ENCODE measurements around the gene TMED1. TPM values are rescaled to one million over a fixed set of nuclear protein-coding genes. Genes with fewer than 3 reads are reported as not detected.

TMED1 gene
- total and polyA plus RNA-seq, 2 of the 8 experiments (the other 6 are each of a cell fraction or from before 2014, with no cell fraction given): 26.9 to 31.9 TPM

- TF ChIP-seq NRF1 (IDR thresholded peaks at IDR 0.05; ENCODE audit: low read depth, low read length): no peak
- no peak for TF ChIP-seq POLR2A (IDR thresholded peaks at IDR 0.05; ENCODE audit: control extremely low read depth in 1 of 2, low read depth in 2 of 2, low read length in 2 of 2)
Observed at GRCh38 chr19:10782795-10783194, 53.2 kb downstream of the TMED1 start (continued).

Small RNAs within 50 kb of the gene (microRNA-seq; reads per million reads assigned to microRNA genes)
- gene MIR199A1 (ENCODE audit: borderline microRNAs expressed in 2 of 2, borderline number of aligned reads in 2 of 2, borderline replicate concordance in 1 of 2): 0 reads per million in 2 experiments
- gene MIR6793 (ENCODE audit: borderline microRNAs expressed in 2 of 2, borderline number of aligned reads in 2 of 2, borderline replicate concordance in 1 of 2): 0 reads per million in 2 experiments

Small RNAs within 50 kb of the gene (small RNA-seq; reads per million reads assigned to genes)
- not detected for gene MIR199A1 (ENCODE audit: insufficient read depth)
- not detected for gene MIR6793 (ENCODE audit: insufficient read depth)

Other genes with a start within 250 kb of the TMED1 start
- 140 and 141 TPM in 2 replicates for gene AP1M2, start 248.9 kb downstream of the TMED1 start, total RNA-seq (2021; fragmentation: NEBNext Ultra II Directional; extraction: Animal tissue kit (Norgen Biotek cat#: 25700))
- gene AP1M2, start 248.9 kb downstream of the TMED1 start, polyA plus RNA-seq (2011; rRNA removed): 161 and 205 TPM in 2 replicates
- 118 and 120 TPM in 2 replicates for gene SLC44A2, start 210.7 kb downstream of the TMED1 start, total RNA-seq (2021; fragmentation: NEBNext Ultra II Directional; extraction: Animal tissue kit (Norgen Biotek cat#: 25700))
- gene SLC44A2, start 210.7 kb downstream of the TMED1 start, polyA plus RNA-seq (2011; rRNA removed): 105 and 113 TPM in 2 replicates
- gene ILF3, start 181.9 kb downstream of the TMED1 start, total RNA-seq (2021; fragmentation: NEBNext Ultra II Directional; extraction: Animal tissue kit (Norgen Biotek cat#: 25700)): 675 and 695 TPM in 2 replicates
- gene ILF3, start 181.9 kb downstream of the TMED1 start, polyA plus RNA-seq (2011; rRNA removed): 291 and 412 TPM in 2 replicates
- gene QTRT1, start 134.8 kb downstream of the TMED1 start, total RNA-seq (2021; fragmentation: NEBNext Ultra II Directional; extraction: Animal tissue kit (Norgen Biotek cat#: 25700)): 61.1 and 61.6 TPM in 2 replicates
- gene QTRT1, start 134.8 kb downstream of the TMED1 start, polyA plus RNA-seq (2011; rRNA removed): 94.2 and 126 TPM in 2 replicates
- 120 TPM in 2 replicates for gene DNM2, start 118.1 kb downstream of the TMED1 start, total RNA-seq (2021; fragmentation: NEBNext Ultra II Directional; extraction: Animal tissue kit (Norgen Biotek cat#: 25700))
- gene DNM2, start 118.1 kb downstream of the TMED1 start, polyA plus RNA-seq (2011; rRNA removed): 61.9 and 83.4 TPM in 2 replicates
- 0.27 TPM in 1 of 2 replicates, not detected in the other for gene C19orf38, start 12.2 kb upstream of the TMED1 start, total RNA-seq (2021; fragmentation: NEBNext Ultra II Directional; extraction: Animal tissue kit (Norgen Biotek cat#: 25700))
- gene C19orf38, start 12.2 kb upstream of the TMED1 start, polyA plus RNA-seq (2011; rRNA removed): 0.53 and 0.77 TPM in 2 replicates
- 134 and 136 TPM in 2 replicates for gene CARM1, start 35.3 kb upstream of the TMED1 start, total RNA-seq (2021; fragmentation: NEBNext Ultra II Directional; extraction: Animal tissue kit (Norgen Biotek cat#: 25700))
- gene CARM1, start 35.3 kb upstream of the TMED1 start, polyA plus RNA-seq (2011; rRNA removed): 164 and 270 TPM in 2 replicates
- gene YIPF2, start 92.4 kb upstream of the TMED1 start, total RNA-seq (2021; fragmentation: NEBNext Ultra II Directional; extraction: Animal tissue kit (Norgen Biotek cat#: 25700)): 47.5 and 48.3 TPM in 2 replicates
- 112 and 151 TPM in 2 replicates for gene YIPF2, start 92.4 kb upstream of the TMED1 start, polyA plus RNA-seq (2011; rRNA removed)
- 22.5 and 24.0 TPM in 2 replicates for gene TIMM29, start 92.6 kb upstream of the TMED1 start, total RNA-seq (2021; fragmentation: NEBNext Ultra II Directional; extraction: Animal tissue kit (Norgen Biotek cat#: 25700))
- 15.9 and 24.2 TPM in 2 replicates for gene TIMM29, start 92.6 kb upstream of the TMED1 start, polyA plus RNA-seq (2011; rRNA removed)
- gene SMARCA4, start 124.8 kb upstream of the TMED1 start, total RNA-seq (2021; fragmentation: NEBNext Ultra II Directional; extraction: Animal tissue kit (Norgen Biotek cat#: 25700)): 263 TPM in 2 replicates
- 86.4 and 137 TPM in 2 replicates for gene SMARCA4, start 124.8 kb upstream of the TMED1 start, polyA plus RNA-seq (2011; rRNA removed)